Measurements from ENCODE around the gene SUPT5H. TPM values are rescaled to one million over a fixed set of nuclear protein-coding genes. Genes with fewer than 3 reads are reported as not detected.

SUPT5H gene
- 100 to 1,000 TPM in 1 of 8 experiments, 10 to 100 TPM in 7; 52.4 to 129 (median 76.3) TPM for total RNA-seq

- H3K27ac ChIP-seq: peak within 1 kb of the TSS; percentile 92 to 96
- peak within 1 kb of the TSS; percentile 65 to 87 (median 74) for H3K4me3 ChIP-seq
- in situ Hi-C loops (cut with MboI; ENCODE audit: low pct_unique_long_range_greater_than_20kb in 2 of 9, low sequenced_read_pairs in 9 of 9, unreplicated experiment in 9 of 9): no loop called here
- H3K4me1 ChIP-seq (replicated peaks in 1 of 2): peaks cover 5 to 12% of the 10 kb centered on the region in 2 donors
- 0 to 17% (median 0%) methylated on average over 1 to 35 of the region's 68 CpGs for WGBS, 10 experiments
- peak; percentile 91 to 99 (median 98) for ATAC-seq (replicated peaks in 6 of 8)
These were observed at the start of gene SUPT5H for GRCh38 chr19:39445196-39446111. SUPT5H (plus strand) TSS chr19:39445582; CDS start chr19:39445891, 309 bp downstream.

GRCh38 chr19:39397360-39398296, 47.8 kb upstream of the SUPT5H start:
- Histone ChIP-seq H3K4me1 (replicated peaks in 1 of 2) (peaks cover 3 to 5% of the 10 kb centered on the region in 2 donors), H3K4me3 (peak overlapping the region in 1 of 5 donors; percentile 4), H3K27ac (no peak overlapping the region)
- in situ Hi-C loops (cut with MboI; ENCODE audit: low pct_unique_long_range_greater_than_20kb in 2 of 9, low sequenced_read_pairs in 9 of 9, unreplicated experiment in 9 of 9): no loop called here
- peak; percentile 47 to 82 (median 58) for ATAC-seq (replicated peaks in 6 of 8)
- 50 to 67% methylated on average over 2 to 3 of the region's 17 CpGs; no CpG with 5 or more reads in 8 of the 10 experiments for WGBS, 10 experiments

- 83 to 95% (median 90%) methylated on average over 2 to 5 of the region's 11 CpGs; no CpG with 5 or more reads in 7 of the 10 experiments for WGBS, 10 experiments
- no peak overlapping the region for H3K27ac ChIP-seq
- H3K4me1 ChIP-seq (replicated peaks in 1 of 2): peaks cover 5 to 10% of the 10 kb centered on the region in 2 donors
- ATAC-seq (replicated peaks in 6 of 8): peak in 2 of 8 experiments; percentile 38 to 39
- in situ Hi-C loops (cut with MboI; ENCODE audit: low pct_unique_long_range_greater_than_20kb in 2 of 9, low sequenced_read_pairs in 9 of 9, unreplicated experiment in 9 of 9): no loop called here
- no peak overlapping the region for H3K4me3 ChIP-seq
These were observed 47.0 kb upstream of the SUPT5H start for GRCh38 chr19:39398297-39398864.

DNA sequence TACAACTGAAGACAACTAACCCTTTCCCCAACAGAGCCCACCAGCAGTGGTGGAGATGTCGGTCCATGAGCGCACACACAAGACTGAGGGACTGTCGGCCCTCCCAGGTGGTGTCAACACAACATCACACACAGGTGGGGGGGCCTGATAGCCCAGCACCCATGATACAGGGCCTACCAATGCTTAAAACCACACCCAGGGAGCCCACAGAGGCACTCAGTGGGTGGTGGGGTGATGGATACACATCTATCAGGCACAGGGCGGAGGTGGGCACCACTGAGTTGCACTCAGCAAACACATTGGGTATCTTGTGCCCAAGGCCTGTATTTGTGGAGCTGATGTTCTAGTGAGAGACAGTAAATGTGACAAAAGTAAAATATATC, 45.7 kb upstream of the SUPT5H start:
- in situ Hi-C loops (cut with MboI; ENCODE audit: low pct_unique_long_range_greater_than_20kb in 2 of 9, low sequenced_read_pairs in 9 of 9, unreplicated experiment in 9 of 9): no loop called here
- H3K4me3 ChIP-seq: no peak overlapping the region
- H3K27ac ChIP-seq: no peak overlapping the region
- peaks cover 11 to 16% of the 10 kb centered on the region in 2 donors for H3K4me1 ChIP-seq (replicated peaks in 1 of 2)
- ATAC-seq (replicated peaks in 6 of 8): no peak
- WGBS, 10 experiments: 93 to 100% methylated on average over 3 to 4 of the region's 4 CpGs; no CpG with 5 or more reads in 8 of the 10 experiments

DNA sequence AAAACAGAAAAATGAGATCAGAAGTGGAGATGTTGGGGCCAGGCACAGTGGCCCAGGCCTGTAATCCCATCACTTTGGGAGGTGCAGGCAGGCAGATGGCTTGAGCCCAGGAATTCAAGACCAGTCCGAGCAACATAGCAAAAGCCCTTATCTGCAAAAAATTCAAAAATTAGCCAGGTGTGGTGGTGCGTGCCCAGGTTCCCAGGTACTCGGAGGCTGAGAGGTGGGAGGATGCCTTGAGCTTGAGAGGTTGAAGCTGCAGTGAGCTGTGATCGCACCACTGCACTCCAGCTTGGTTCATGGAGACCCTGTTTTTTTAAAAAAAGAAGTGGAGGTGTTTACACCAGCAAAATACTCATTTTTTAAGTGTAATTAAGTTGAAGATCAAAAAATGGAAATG, 45.3 kb upstream of the SUPT5H start:
- WGBS, 10 experiments: 82 to 100% (median 95%) methylated on average over 1 to 4 of the region's 4 CpGs; no CpG with 5 or more reads in 4 of the 10 experiments
- no peak for ATAC-seq (replicated peaks in 6 of 8)
- Histone ChIP-seq H3K4me3 (no peak overlapping the region), H3K4me1 (replicated peaks in 1 of 2) (peaks cover 11 to 16% of the 10 kb centered on the region in 2 donors), H3K27ac (no peak overlapping the region)
- in situ Hi-C loops (cut with MboI; ENCODE audit: low pct_unique_long_range_greater_than_20kb in 2 of 9, low sequenced_read_pairs in 9 of 9, unreplicated experiment in 9 of 9): no loop called here

- in situ Hi-C loops (cut with MboI; ENCODE audit: low pct_unique_long_range_greater_than_20kb in 2 of 9, low sequenced_read_pairs in 9 of 9, unreplicated experiment in 9 of 9): no loop called here
- Histone ChIP-seq H3K27ac (no peak overlapping the region), H3K4me1 (replicated peaks in 1 of 2) (peaks cover 11 to 16% of the 10 kb centered on the region in 2 donors), H3K4me3 (no peak overlapping the region)
- 17 to 80% (median 63%) methylated on average over 1 to 2 of the region's 4 CpGs; no CpG with 5 or more reads in 6 of the 10 experiments for WGBS, 10 experiments
- ATAC-seq (replicated peaks in 6 of 8): no peak
These were observed 44.3 kb upstream of the SUPT5H start for GRCh38 chr19:39401070-39401548.

- Histone ChIP-seq H3K4me3 (no peak overlapping the region), H3K4me1 (replicated peaks in 1 of 2) (peaks cover 11 to 16% of the 10 kb centered on the region in 2 donors), H3K27ac (peak overlapping the region; percentile 71 to 86)
- peak in 1 of 8 experiments; percentile 0 for ATAC-seq (replicated peaks in 6 of 8)
- 20 to 81% (median 64%) methylated on average over 1 to 16 of the region's 25 CpGs; no CpG with 5 or more reads in 2 of the 10 experiments for WGBS, 10 experiments
- in situ Hi-C loops (cut with MboI; ENCODE audit: low pct_unique_long_range_greater_than_20kb in 2 of 9, low sequenced_read_pairs in 9 of 9, unreplicated experiment in 9 of 9): no loop called here
These were observed 43.6 kb upstream of the SUPT5H start for GRCh38 chr19:39401549-39402345.

DNA sequence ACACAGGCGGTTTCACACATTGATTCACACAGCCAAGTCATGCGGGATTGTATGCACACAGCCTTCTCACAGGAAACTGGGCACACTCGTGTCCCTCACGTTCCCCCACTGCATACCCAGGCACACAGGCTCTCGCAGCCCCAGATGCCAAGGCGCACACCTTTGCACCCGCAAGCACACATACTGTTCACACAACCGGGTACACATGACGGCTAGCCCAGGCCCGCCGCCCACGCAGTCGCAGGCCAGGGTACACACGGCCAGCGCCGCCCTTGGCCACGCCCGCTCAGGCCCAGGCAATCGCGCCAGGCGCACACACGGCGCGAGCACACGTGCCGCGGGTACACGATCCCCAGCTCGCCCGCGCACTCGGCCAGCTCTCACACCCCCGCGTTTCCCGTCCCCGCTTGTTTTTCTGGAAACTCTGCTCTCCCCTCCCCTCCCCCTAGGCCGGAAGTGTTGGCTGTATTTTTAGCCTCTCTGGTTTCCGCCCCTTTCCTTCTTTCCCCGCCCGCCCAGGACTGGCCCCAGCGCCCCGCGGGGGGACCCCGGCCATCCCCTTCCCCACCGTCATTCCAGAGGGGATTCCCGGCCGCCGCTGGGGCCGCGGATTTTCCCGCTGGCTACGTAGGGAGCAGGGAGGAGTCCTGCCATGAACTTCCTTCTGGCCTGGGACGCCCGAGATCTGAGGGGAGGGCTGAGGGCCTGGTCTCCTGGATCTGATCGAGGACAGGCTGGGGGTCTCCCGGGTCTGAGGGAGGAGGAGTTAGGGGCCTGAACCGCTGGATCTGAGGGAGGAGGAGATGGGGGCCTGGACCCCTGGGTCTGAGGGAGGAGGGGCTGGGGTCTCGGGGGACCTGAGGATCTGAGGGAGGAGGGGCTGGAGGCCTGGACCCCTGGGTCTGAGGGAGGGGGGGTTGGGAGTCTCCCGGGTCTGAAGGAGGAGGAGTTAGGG, 42.8 kb upstream of the SUPT5H start:
- peak; percentile 12 to 62 (median 46) for ATAC-seq (replicated peaks in 6 of 8)
- peaks cover 11 to 16% of the 10 kb centered on the region in 2 donors for H3K4me1 ChIP-seq (replicated peaks in 1 of 2)
- peak overlapping the region; percentile 16 to 30 (median 22) for H3K4me3 ChIP-seq
- WGBS, 10 experiments: 2 to 63% (median 33%) methylated on average over 1 to 20 of the region's 59 CpGs; no CpG with 5 or more reads in 6 of the 10 experiments
- in situ Hi-C loops (cut with MboI; ENCODE audit: low pct_unique_long_range_greater_than_20kb in 2 of 9, low sequenced_read_pairs in 9 of 9, unreplicated experiment in 9 of 9): no loop called here
- H3K27ac ChIP-seq: peak overlapping the region; percentile 71 to 86

- 0 to 2% (median 0%) methylated on average over 1 to 12 of the region's 43 CpGs; no CpG with 5 or more reads in 6 of the 10 experiments for WGBS, 10 experiments
- Histone ChIP-seq H3K4me1 (replicated peaks in 1 of 2) (peaks cover 11 to 16% of the 10 kb centered on the region in 2 donors), H3K4me3 (peak overlapping the region; percentile 6 to 30 (median 18)), H3K27ac (peak overlapping the region; percentile 71 to 86)
- peak; percentile 8 to 73 (median 63) for ATAC-seq (replicated peaks in 6 of 8)
- in situ Hi-C loops (cut with MboI; ENCODE audit: low pct_unique_long_range_greater_than_20kb in 2 of 9, low sequenced_read_pairs in 9 of 9, unreplicated experiment in 9 of 9): no loop called here
These were observed 41.8 kb upstream of the SUPT5H start for GRCh38 chr19:39403331-39404312.

Data from motor neuron (in vitro differentiated cells).